GM12892 (cell line): ENCODE measurements around the gene TMIGD1.

Experiments
- DNase-seq: peaks from one replicate; pipeline ENCODE4 v3.0.0; 2011; ENCODE audit not compliant: insufficient read length
- FAIRE-seq: peaks from 2 replicates; lab custom pipeline; 2011; peaks lifted over from hg19 to GRCh38; lab: Jason Lieb, UNC
- POLR2A ChIP-seq: IDR thresholded peaks from 2 replicates; pipeline ENCODE4 v1.6.1; 2011; ENCODE audit warnings: low read depth, low read length, control low read depth
- POLR2AphosphoS5 ChIP-seq: IDR thresholded peaks from 2 replicates; pipeline ENCODE4 v1.6.1; 2011; ENCODE audit warnings: low read depth, low read length, control low read depth
- TAF1 ChIP-seq: IDR thresholded peaks from 2 replicates; pipeline ENCODE4 v1.6.1; 2011; ENCODE audit warnings: low read depth, mild to moderate bottlenecking, control low read depth, low read length, borderline replicate concordance

TMIGD1 gene

DNA sequence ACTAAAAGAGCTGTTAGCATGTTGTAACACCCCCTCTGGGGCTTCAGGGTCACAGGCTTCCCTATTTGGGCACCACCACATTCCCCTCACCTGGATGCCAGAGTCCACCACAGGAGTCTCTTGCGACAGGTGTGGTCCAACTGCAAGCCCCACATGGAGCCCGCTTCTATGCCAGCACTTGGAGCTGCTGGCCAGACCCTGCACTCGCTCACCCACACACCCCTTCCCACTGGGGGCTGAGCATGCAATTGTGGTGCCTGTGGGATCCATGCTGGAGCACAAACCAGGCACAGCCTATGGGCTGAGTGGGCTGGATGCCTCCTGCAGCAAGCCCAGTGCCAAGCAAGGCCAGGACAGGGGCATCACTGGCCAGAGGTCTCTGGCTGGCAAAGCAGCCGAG is 36.1 kb downstream of the TMIGD1 start:
- no peak for FAIRE-seq

GRCh38 chr17:30296499-30297080 is 37.3 kb downstream of the TMIGD1 start:
- FAIRE-seq (no peak), DNase-seq (no peak)
- no peak for TF ChIP-seq POLR2AphosphoS5
- TF ChIP-seq POLR2A = no peak
- TF ChIP-seq TAF1 = no peak

More for the DNA sequence above, 36.1 kb downstream of the TMIGD1 start:
- TF ChIP-seq POLR2A = no peak
- TF ChIP-seq TAF1 = no peak
- TF ChIP-seq POLR2AphosphoS5 = no peak
- no peak for DNase-seq

GRCh38 chr17:30292286-30292858 is 41.5 kb downstream of the TMIGD1 start:
- DNase-seq (no peak), FAIRE-seq (no peak)
- TF ChIP-seq POLR2AphosphoS5 (no peak), POLR2A (no peak), TAF1 (no peak)

GRCh38 chr17:30291543-30292285 is 42.1 kb downstream of the TMIGD1 start, which contains the start of gene BLMH:
Gene BLMH (minus strand): TSS chr17:30291944. CDS start chr17:30291819, 125 bp downstream.
- peak; percentile 90 for DNase-seq
- peak; percentile 84 for FAIRE-seq
- TF ChIP-seq TAF1 = peak; percentile 50; the same call in 1 of the 2 replicates
- no peak for TF ChIP-seq POLR2AphosphoS5
- peak; percentile 79 for TF ChIP-seq POLR2A

GRCh38 chr17:30290696-30291542 is 42.9 kb downstream of the TMIGD1 start:
- TF ChIP-seq POLR2AphosphoS5 = peak; percentile 43; the same call in 1 of the 2 replicates
- TF ChIP-seq POLR2A = peak; percentile 27; the same call in 1 of the 2 replicates
- 0 out of 2 replicates have a peak, but pooled peaks have one; percentile 26 for TF ChIP-seq TAF1
- DNase-seq (peak; percentile 30), FAIRE-seq (peak; percentile 93)

- no peak for DNase-seq
- TF ChIP-seq TAF1 (no peak), POLR2A (no peak), POLR2AphosphoS5 (no peak)
- no peak for FAIRE-seq
Measured at GRCh38 chr17:30290077-30290476, 43.8 kb downstream of the TMIGD1 start.

DNA sequence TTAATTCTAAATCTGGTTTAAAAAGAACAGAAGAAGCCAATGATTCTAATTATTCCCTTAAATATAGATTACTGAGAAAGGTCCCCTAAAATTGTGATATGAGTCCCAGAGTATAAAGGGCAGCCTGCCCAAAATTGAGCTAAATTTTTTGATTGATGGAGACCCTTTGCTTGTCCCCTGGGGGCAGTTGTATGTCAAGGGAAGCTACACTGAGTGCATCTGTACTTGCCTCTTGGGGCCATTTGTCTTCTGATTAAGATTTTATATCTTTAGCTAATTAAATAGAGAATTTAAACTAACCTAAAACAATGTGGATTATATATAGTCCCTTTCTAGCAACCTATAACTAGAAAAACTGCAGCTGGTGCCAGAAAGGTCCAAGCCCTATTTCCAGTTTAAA is 54.7 kb downstream of the TMIGD1 start:
- DNase-seq (no peak), FAIRE-seq (no peak)
- TF ChIP-seq POLR2A = no peak

DNA sequence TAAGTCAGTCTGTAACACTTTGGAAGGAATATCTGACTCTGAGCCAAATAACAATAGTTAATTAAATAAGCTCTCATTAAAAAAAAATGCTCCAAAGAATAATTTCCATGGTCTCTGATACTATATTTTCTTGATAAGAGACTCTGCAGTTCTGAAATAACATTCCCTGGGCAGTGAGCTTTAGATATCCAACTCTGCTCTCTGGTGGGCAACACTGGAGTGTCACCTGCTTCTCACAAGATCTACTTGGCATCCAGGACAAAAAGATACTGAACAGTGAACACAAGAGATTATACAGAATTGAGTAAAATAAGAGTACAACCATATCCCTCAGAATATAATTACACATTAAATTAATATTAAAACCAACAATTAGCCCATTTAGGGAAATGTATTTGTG is 55.8 kb downstream of the TMIGD1 start:
- FAIRE-seq = peak; percentile 38

GRCh38 chr17:30275911-30276310 is 57.9 kb downstream of the TMIGD1 start:
- FAIRE-seq = peak; percentile 9
- TF ChIP-seq POLR2AphosphoS5 (no peak), TAF1 (no peak), POLR2A (no peak)
- DNase-seq = no peak

More for the DNA sequence above, 55.8 kb downstream of the TMIGD1 start:
- no peak for DNase-seq
- TF ChIP-seq TAF1 = no peak
- TF ChIP-seq POLR2AphosphoS5 = no peak
- TF ChIP-seq POLR2A = no peak

DNA sequence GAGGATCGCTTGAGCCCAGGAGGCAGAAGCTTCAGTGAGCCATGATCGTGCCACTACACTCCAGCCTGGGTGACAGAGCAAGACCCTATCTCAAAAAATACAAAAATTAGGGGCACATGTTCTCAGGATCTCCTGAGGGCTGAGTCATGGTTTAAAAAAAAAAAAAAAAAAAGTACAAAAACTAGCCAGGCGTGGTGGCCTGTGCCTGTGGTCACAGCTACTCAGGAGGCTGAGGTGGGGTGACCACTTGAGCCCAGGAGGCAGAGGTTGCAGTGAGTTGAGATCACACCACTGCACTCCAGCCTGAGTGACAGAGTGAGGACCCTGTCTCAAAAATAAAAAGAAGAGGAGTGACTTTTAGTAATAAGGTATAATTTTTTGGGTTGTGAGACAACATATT is 59.0 kb downstream of the TMIGD1 start:
- FAIRE-seq = no peak
- TF ChIP-seq POLR2AphosphoS5 (no peak), TAF1 (no peak), POLR2A (no peak)
- DNase-seq = no peak

GRCh38 chr17:30273373-30273772 is 60.5 kb downstream of the TMIGD1 start:
- TF ChIP-seq POLR2AphosphoS5 = no peak
- TF ChIP-seq TAF1 = no peak
- no peak for TF ChIP-seq POLR2A
- DNase-seq = no peak
- FAIRE-seq = no peak
